Activated T-cell treated with anti-CD3 and anti-CD28 coated beads for 4 hours (primary cell): ENCODE measurements around the gene SYNGR2.

ENCODE experiments used
- DNase-seq: peaks from one replicate; pipeline ENCODE4 v3.0.0-alpha.2; 2020

Gene SYNGR2

GRCh38 chr17:78208486-78208885 is 40.1 kb downstream of the SYNGR2 start:
- DNase-seq: no peak

GRCh38 chr17:78210111-78210510 is 41.7 kb downstream of the SYNGR2 start:
- DNase-seq: no peak

GRCh38 chr17:78211032-78211431 is 42.7 kb downstream of the SYNGR2 start:
- DNase-seq: no peak

GRCh38 chr17:78214016-78214705 is 45.8 kb downstream of the SYNGR2 start, which contains the start of gene BIRC5:
BIRC5 (plus strand) TSS chr17:78214253; CDS start chr17:78214317, 64 bp downstream.
- DNase-seq: peak; percentile 87

- no peak for DNase-seq
These were observed 46.3 kb downstream of the SYNGR2 start for GRCh38 chr17:78214706-78215061.

GRCh38 chr17:78219396-78220150 is 51.2 kb downstream of the SYNGR2 start:
- DNase-seq: no peak
